Measurements from ENCODE around the gene PRR33.

- TF ChIP-seq, protein P1, sequence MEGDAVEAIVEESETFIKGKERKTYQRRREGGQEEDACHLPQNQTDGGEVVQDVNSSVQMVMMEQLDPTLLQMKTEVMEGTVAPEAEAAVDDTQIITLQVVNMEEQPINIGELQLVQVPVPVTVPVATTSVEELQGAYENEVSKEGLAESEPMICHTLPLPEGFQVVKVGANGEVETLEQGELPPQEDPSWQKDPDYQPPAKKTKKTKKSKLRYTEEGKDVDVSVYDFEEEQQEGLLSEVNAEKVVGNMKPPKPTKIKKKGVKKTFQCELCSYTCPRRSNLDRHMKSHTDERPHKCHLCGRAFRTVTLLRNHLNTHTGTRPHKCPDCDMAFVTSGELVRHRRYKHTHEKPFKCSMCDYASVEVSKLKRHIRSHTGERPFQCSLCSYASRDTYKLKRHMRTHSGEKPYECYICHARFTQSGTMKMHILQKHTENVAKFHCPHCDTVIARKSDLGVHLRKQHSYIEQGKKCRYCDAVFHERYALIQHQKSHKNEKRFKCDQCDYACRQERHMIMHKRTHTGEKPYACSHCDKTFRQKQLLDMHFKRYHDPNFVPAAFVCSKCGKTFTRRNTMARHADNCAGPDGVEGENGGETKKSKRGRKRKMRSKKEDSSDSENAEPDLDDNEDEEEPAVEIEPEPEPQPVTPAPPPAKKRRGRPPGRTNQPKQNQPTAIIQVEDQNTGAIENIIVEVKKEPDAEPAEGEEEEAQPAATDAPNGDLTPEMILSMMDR (IDR thresholded peaks at IDR 0.05) = peak; percentile 26 to 46 (median 37)
- TF ChIP-seq POLR2A (IDR thresholded peaks at IDR 0.05) = no peak
Observed at GRCh38 chr11:1917523-1918435, 26.1 kb upstream of the PRR33 start.

Measured in right lobe of liver (tissue), 4 donors.